NT2/D1 (cell line): ENCODE measurements around the gene PCDHA12.

Source experiments
- SUZ12 ChIP-seq: IDR thresholded peaks from 2 replicates; pipeline ENCODE4 v1.6.1; 2011; ENCODE audit not compliant: insufficient read length, insufficient read depth; ENCODE audit errors: extremely low read depth
- YY1 ChIP-seq: IDR thresholded peaks from 2 replicates; pipeline ENCODE4 v1.6.1; 2011; ENCODE audit not compliant: insufficient read length, insufficient read depth

DNA sequence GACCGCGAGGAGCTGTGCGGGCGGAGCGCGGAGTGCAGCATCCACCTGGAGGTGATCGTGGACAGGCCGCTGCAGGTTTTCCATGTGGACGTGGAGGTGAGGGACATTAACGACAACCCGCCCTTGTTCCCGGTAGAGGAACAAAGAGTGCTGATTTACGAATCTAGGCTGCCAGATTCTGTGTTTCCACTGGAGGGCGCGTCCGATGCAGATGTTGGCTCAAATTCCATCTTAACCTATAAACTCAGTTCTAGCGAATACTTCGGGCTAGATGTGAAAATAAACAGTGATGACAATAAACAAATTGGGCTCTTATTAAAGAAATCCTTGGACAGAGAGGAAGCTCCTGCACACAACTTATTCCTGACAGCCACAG, 46.8 kb upstream of the PCDHA12 start:
- TF ChIP-seq YY1 (no peak), SUZ12 (no peak)
